Measurements from ENCODE around the gene C17orf50. TPM values are rescaled to one million over a fixed set of nuclear protein-coding genes. Genes with fewer than 3 reads are reported as not detected.

The C17orf50 gene
- polyA plus RNA-seq, 2 of the 4 experiments (the other 2 are of a cell fraction), result 0.19 to 0.22 TPM

- TF ChIP-seq NPAS2 (CRISPR knock-in tag; IDR thresholded peaks at IDR 0.05; ENCODE audit: borderline replicate concordance) (no peak), CHD4 (IDR thresholded peaks at IDR 0.05; ENCODE audit: borderline replicate concordance) (no peak), KDM1A (IDR thresholded peaks at IDR 0.05; ENCODE audit: low read depth) (0 out of 2 replicates have a peak, but pooled peaks have one; percentile 44)
- WGBS (ENCODE audit: missing lambda C conversion rate), result 73% methylated on average over 9 of the region's 9 CpGs
- no peak within 1 kb of the TSS for H3K4me2 ChIP-seq
- peak; percentile 7 to 16; a peak in 5 of 6 replicates for ATAC-seq
- CTCF ChIA-PET, result interaction anchor here (0.8 to 43.9 kb wide), 4 partner anchors 20 to 140 kb away, joined by 4 to 2039 read pairs (median 746); partner anchors contain the start of genes C17orf50, MMP28, RASL10B and TAF15
- no peak for DNase-seq (ENCODE audit: low read depth in 1 of 2, low spot score in 1 of 2)
- POLR2A ChIA-PET, result no interaction called here
- peaks cover 10% of the 10 kb centered on the region; the same call in 2 of the 3 replicates for H3K4me1 ChIP-seq
- no peak within 1 kb of the TSS for H3K27ac ChIP-seq
- H3K4me3 ChIP-seq, result no peak within 1 kb of the TSS
- no peaks in the 10 kb centered on the region for H3K9me3 ChIP-seq
- no peak for FAIRE-seq
Observed at GRCh38 chr17:35752945-35753764, 7.5 kb upstream of the C17orf50 start, which contains the start of gene GAS2L2. Gene GAS2L2 (minus strand): TSS chr17:35753239. CDS start chr17:35752850, 389 bp downstream.

- H3K4me2 ChIP-seq, result no peak overlapping the region
- ChIA-PET POLR2A (interaction anchor here (1.0 kb wide), 1 partner anchor 52 kb away, joined by 7 read pairs; the partner anchor contains the start of gene TAF15), CTCF (interaction anchor here (1.0 to 43.9 kb wide), 4 partner anchors 2 to 144 kb away, joined by 5 to 2039 read pairs (median 1116); partner anchors contain the start of genes C17orf50, GAS2L2, MMP28 and TAF15)
- TF ChIP-seq MAX (IDR thresholded peaks at IDR 0.05) (no peak), RFX5 (IDR thresholded peaks at IDR 0.05) (no peak), PBX3 (IDR thresholded peaks at IDR 0.05) (no peak), ZNF302 (CRISPR knock-in tag; IDR thresholded peaks at IDR 0.05) (no peak)
- no peak for DNase-seq (ENCODE audit: low read depth in 1 of 2, low spot score in 1 of 2)
- H3K27ac ChIP-seq, result no peak overlapping the region
- FAIRE-seq, result no peak
- no peaks in the 10 kb centered on the region for H3K9me3 ChIP-seq
- H3K4me3 ChIP-seq, result no peak overlapping the region
- H3K4me1 ChIP-seq, result no peaks in the 10 kb centered on the region
- no peak for ATAC-seq
Observed at GRCh38 chr17:35757243-35757642, 3.4 kb upstream of the C17orf50 start.

- ATAC-seq, result no peak
- Histone ChIP-seq H3K27ac (no peak overlapping the region), H3K9me3 (no peaks in the 10 kb centered on the region), H3K4me2 (no peak overlapping the region), H3K4me3 (no peak overlapping the region), H3K4me1 (no peaks in the 10 kb centered on the region)
- POLR2A ChIA-PET, result interaction anchor here (5.8 kb wide), 1 partner anchor 48 kb away, joined by 156 read pairs; the partner anchor contains the start of gene TAF15
- TF ChIP-seq HEYL (CRISPR knock-in tag; IDR thresholded peaks at IDR 0.05) (no peak), ZSCAN20 (CRISPR knock-in tag; IDR thresholded peaks at IDR 0.05) (no peak), MAFK (IDR thresholded peaks at IDR 0.05; ENCODE audit: partially characterized antibody) (no peak), POLR2AphosphoS2 (conservative IDR thresholded peaks at IDR 0.05; ENCODE audit: low read length) (no peak), HDAC2 (IDR thresholded peaks at IDR 0.05) (no peak), TFCP2L1 (CRISPR knock-in tag; IDR thresholded peaks at IDR 0.05) (no peak), HOXA7 (CRISPR knock-in tag; IDR thresholded peaks at IDR 0.05) (no peak), CEBPB (IDR thresholded peaks at IDR 0.05) (no peak), EHF (CRISPR knock-in tag; IDR thresholded peaks at IDR 0.05) (no peak), BHLHE40 (IDR thresholded peaks at IDR 0.05; ENCODE audit: low read depth, low read length) (no peak), SMC3 (IDR thresholded peaks at IDR 0.05) (no peak), FOXS1 (CRISPR knock-in tag; IDR thresholded peaks at IDR 0.05) (no peak), HOXB13 (CRISPR knock-in tag; IDR thresholded peaks at IDR 0.05; ENCODE audit: low read depth) (no peak), RARB (CRISPR knock-in tag; IDR thresholded peaks at IDR 0.05) (no peak), CTCF (IDR thresholded peaks at IDR 0.05) (no peak), ZFP36 (IDR thresholded peaks at IDR 0.05; ENCODE audit: borderline replicate concordance, partially characterized antibody) (no peak), FOSL2 (IDR thresholded peaks at IDR 0.05) (no peak), FOSL2 (CRISPR knock-in tag; IDR thresholded peaks at IDR 0.05) (no peak)
- DNase-seq (ENCODE audit: low read depth in 1 of 2, low spot score in 1 of 2), result no peak
- CTCF ChIA-PET, result interaction anchor here (0.6 to 43.9 kb wide), 7 partner anchors 6 to 355 kb away, joined by 3 to 2039 read pairs (median 3); partner anchors contain the start of genes C17orf50, GAS2L2, MMP28 and TAF15
- 68% methylated on average over 5 of the region's 5 CpGs for WGBS (ENCODE audit: missing lambda C conversion rate)
- no peak for FAIRE-seq
Observed at GRCh38 chr17:35761601-35762000, 914 bp downstream of the C17orf50 start.

All from A549 (cell line).